ENCODE data around the gene TLK2. TPM values are rescaled to one million over a fixed set of nuclear protein-coding genes. Genes with fewer than 3 reads are reported as not detected.

Gene TLK2
- polyA plus RNA-seq, 1 of the 3 experiments (the other 2 are of a cell fraction): 51.9 TPM

GRCh38 chr17:62630365-62631085, 151.9 kb downstream of the TLK2 start:
- TF ChIP-seq FOSL2 (IDR thresholded peaks at IDR 0.05; ENCODE audit: borderline replicate concordance, low read depth) (peak; percentile 64; the same call in 1 of the 2 replicates), JUND (IDR thresholded peaks at IDR 0.05) (no peak)
- peak overlapping the region in 1 of 2 experiments; percentile 24; a peak in 2 of 4 replicates for H3K27ac ChIP-seq (ENCODE audit: low read depth in 2 of 2, low read length in 1 of 2)

DNA sequence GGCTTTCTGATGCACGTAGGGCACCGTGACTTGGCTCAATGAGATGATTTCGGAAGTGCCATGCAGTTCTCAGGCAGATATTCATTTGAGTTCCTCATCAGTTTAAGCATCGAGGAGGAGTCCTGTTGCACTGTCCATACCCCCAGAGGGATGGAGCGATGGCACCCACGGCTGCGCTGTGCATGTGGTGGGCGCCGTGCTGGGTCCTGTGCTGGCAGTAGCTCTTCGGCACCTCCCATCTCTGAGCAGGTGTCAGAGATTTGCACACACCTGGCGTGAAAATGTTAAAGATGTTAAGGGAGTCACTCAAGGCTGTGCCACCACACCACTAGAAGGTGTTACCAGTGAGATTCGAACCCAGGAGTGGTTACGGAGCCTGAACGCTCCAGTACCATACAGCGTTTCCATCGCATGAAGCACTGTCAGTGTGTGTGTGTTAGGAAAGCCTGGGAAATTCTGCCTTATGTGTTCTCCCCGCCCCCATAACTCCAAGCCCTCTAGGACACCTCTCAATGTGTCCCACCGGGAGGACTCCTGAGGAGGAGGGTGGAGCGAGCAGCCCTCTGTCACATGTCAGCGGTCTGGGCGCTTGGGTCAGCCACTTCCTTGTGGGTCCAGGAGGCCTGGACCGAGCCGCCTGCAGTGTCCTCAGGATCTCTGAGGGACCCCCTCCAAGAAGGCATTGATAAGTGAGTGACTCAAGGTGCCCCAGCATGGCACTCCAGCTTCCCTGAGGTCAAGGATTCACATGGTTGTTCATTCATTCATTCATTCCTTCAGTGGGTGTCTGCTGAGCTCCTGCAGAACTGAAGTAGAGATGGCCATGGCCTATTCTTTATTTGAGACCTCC, 152.7 kb downstream of the TLK2 start:
- Histone ChIP-seq H3K4me1 (ENCODE audit: control insufficient read depth in 1 of 2, insufficient read depth in 2 of 2, low read depth in 1 of 2, low read length in 1 of 2) (peaks cover 38% of the 10 kb centered on the region in 2 experiments; a peak in 3 of 4 replicates), H3K27ac (ENCODE audit: low read depth in 2 of 2, low read length in 1 of 2) (peak overlapping the region in 1 of 2 experiments; percentile 24; a peak in 2 of 4 replicates), H4K20me1 (ENCODE audit: insufficient read depth) (peaks cover 74% of the 10 kb centered on the region), H3K4me2 (peak overlapping the region; percentile 93), H3K36me3 (replicated peaks in 1 of 2; ENCODE audit: control insufficient read depth in 1 of 2, insufficient read depth in 2 of 2, low read length in 1 of 2) (peaks cover 3 to 5% of the 10 kb centered on the region in 2 experiments), H3K27me3 (ENCODE audit: insufficient read depth) (no peaks in the 10 kb centered on the region), H3K9ac (peak overlapping the region; percentile 14; the same call in 1 of the 2 replicates), H3K9me3 (no peaks in the 10 kb centered on the region), H3K79me2 (ENCODE audit: insufficient read depth) (peaks cover 100% of the 10 kb centered on the region), H2AFZ (ENCODE audit: low read depth) (no peak overlapping the region), H3K9me2 (no peaks in the 10 kb centered on the region), H3F3A (replicated peaks; ENCODE audit: insufficient read depth) (peaks cover 17% of the 10 kb centered on the region), H3K4me3 (ENCODE audit: low read depth in 2 of 2, low read length in 1 of 2) (peak overlapping the region in 1 of 2 experiments; percentile 95; a peak in 1 of 4 replicates)
- 95% methylated on average over 18 of the region's 23 CpGs for WGBS (ENCODE audit: low lambda C conversion rate)
- POLR2A ChIA-PET: no interaction called here
- no peak for TF ChIP-seq RXRA (IDR thresholded peaks at IDR 0.05; ENCODE audit: borderline replicate concordance, low read depth)
- no peak for TF ChIP-seq FOSL2 (IDR thresholded peaks at IDR 0.05; ENCODE audit: borderline replicate concordance, low read depth)
- TF ChIP-seq JUND (IDR thresholded peaks at IDR 0.05): no peak
- TF ChIP-seq, protein P1, sequence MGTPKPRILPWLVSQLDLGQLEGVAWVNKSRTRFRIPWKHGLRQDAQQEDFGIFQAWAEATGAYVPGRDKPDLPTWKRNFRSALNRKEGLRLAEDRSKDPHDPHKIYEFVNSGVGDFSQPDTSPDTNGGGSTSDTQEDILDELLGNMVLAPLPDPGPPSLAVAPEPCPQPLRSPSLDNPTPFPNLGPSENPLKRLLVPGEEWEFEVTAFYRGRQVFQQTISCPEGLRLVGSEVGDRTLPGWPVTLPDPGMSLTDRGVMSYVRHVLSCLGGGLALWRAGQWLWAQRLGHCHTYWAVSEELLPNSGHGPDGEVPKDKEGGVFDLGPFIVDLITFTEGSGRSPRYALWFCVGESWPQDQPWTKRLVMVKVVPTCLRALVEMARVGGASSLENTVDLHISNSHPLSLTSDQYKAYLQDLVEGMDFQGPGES (IDR thresholded peaks at IDR 0.05; ENCODE audit: low read depth, low read length): no peak
- no peak for TF ChIP-seq RAD21 (IDR thresholded peaks at IDR 0.05; ENCODE audit: low read length)
- no peak for TF ChIP-seq EP300 (IDR thresholded peaks at IDR 0.05; ENCODE audit: borderline replicate concordance in 1 of 2, low read depth in 1 of 2, low read length in 1 of 2)
- TF ChIP-seq MXI1 (IDR thresholded peaks at IDR 0.05; ENCODE audit: low read depth, low read length): no peak
- no peak for TF ChIP-seq NRF1 (IDR thresholded peaks at IDR 0.05; ENCODE audit: low read depth, low read length)
- CTCF ChIA-PET: interaction anchor here (1.3 to 1.4 kb wide), 2 partner anchors 15 to 78 kb away, joined by 3 to 5 read pairs; no protein-coding TSS in a partner anchor
- no peak for DNase-seq

More at GRCh38 chr17:62630365-62631085, 151.9 kb downstream of the TLK2 start:
- ChIA-PET POLR2A (no interaction called here), CTCF (interaction anchor here (1.3 to 1.4 kb wide), 2 partner anchors 16 to 78 kb away, joined by 3 to 5 read pairs; no protein-coding TSS in a partner anchor)
- peaks cover 21% of the 10 kb centered on the region for H3F3A ChIP-seq (replicated peaks; ENCODE audit: insufficient read depth)
- H2AFZ ChIP-seq (ENCODE audit: low read depth): no peak overlapping the region
- peak; percentile 30 for DNase-seq
- H3K9me3 ChIP-seq: no peaks in the 10 kb centered on the region
- H3K9me2 ChIP-seq: no peaks in the 10 kb centered on the region
- peak overlapping the region; percentile 14; the same call in 1 of the 2 replicates for H3K9ac ChIP-seq
- peaks cover 3 to 5% of the 10 kb centered on the region in 2 experiments for H3K36me3 ChIP-seq (replicated peaks in 1 of 2; ENCODE audit: control insufficient read depth in 1 of 2, insufficient read depth in 2 of 2, low read length in 1 of 2)
- H3K4me1 ChIP-seq (ENCODE audit: control insufficient read depth in 1 of 2, insufficient read depth in 2 of 2, low read depth in 1 of 2, low read length in 1 of 2): peaks cover 38 to 41% of the 10 kb centered on the region in 2 experiments; a peak in 3 of 4 replicates
- peak overlapping the region; percentile 93 for H3K4me2 ChIP-seq
- peaks cover 67% of the 10 kb centered on the region for H4K20me1 ChIP-seq (ENCODE audit: insufficient read depth)
- peaks cover 99% of the 10 kb centered on the region for H3K79me2 ChIP-seq (ENCODE audit: insufficient read depth)
- no peaks in the 10 kb centered on the region for H3K27me3 ChIP-seq (ENCODE audit: insufficient read depth)
- peak overlapping the region in 1 of 2 experiments; percentile 95; a peak in 2 of 4 replicates for H3K4me3 ChIP-seq (ENCODE audit: low read depth in 2 of 2, low read length in 1 of 2)
- 68% methylated on average over 11 of the region's 12 CpGs for WGBS (ENCODE audit: low lambda C conversion rate)

Measured in SK-N-SH (cell line).